K562 (cell line): ENCODE results near the gene TCF19. TPM values are rescaled to one million over a fixed set of nuclear protein-coding genes. Genes with fewer than 3 reads are reported as not detected.

ENCODE experiments used
- ATAC-seq: fragments of 200-7000 bp; cut with Tn5 transposase; 3 replicates; pipeline ENCODE4 v1.9.1; 2020; ENCODE audit warnings: moderate library complexity
- BruUV-seq: library from RNA; stranded (reverse); fragments of 400-500 nt; replicated peaks from 2 replicates; lab custom pipeline; 2021; lab: Mats Ljungman, UMichigan
- CTCF ChIA-PET: fragments of 300-600 bp; formaldehyde crosslinking; extraction: SDS; loops from one replicate; lab custom pipeline; 2021; ENCODE audit warnings: low intra/inter-chr PET ratio; lab: Yijun Ruan, JAX
- POLR2A ChIA-PET: fragments of 300-600, 350-650 bp; sonication (Branson Sonifier 250); formaldehyde crosslinking; extraction: SDS; loops from one replicate; lab custom pipeline; 2021; ENCODE audit warnings: antibody characterized with exemption, inconsistent platforms; lab: Yijun Ruan, JAX
- DNase-seq, 4 experiments: peaks; one replicate each; pipeline versions ENCODE4 v3.0.0 to v3.0.0-alpha.2; 2011 to 2018; ENCODE audit warnings: low spot score in 3 of 4, mixed read lengths in 3 of 4; ENCODE audit errors: extremely low read depth in 1 of 4
- FAIRE-seq: peaks from 2 replicates; lab custom pipeline; 2011; peaks lifted over from hg19 to GRCh38; lab: Jason Lieb, UNC
- H2AFZ ChIP-seq: 2 replicates; pipeline ENCODE4 v1.6.0; 2011; ENCODE audit warnings: low read depth, low read length, control low read depth, inconsistent platforms
- H3K27ac ChIP-seq: fragments of 200-600 bp; 3 replicates; pipeline ENCODE4 v1.8.0; 2011; ENCODE audit warnings: low read depth, mild to moderate bottlenecking, control low read depth, inconsistent platforms, low read length, moderate library complexity, mixed read lengths; ENCODE audit errors: extremely low read depth
- H3K27me3 ChIP-seq, 2 experiments: fragments of 300-600 bp in 1 of 2; 2 replicates in 1 of 2; 3 replicates in 1 of 2; pipeline versions ENCODE4 v1.6.0 to v1.8.0; 2011; ENCODE audit warnings: inconsistent platforms in 2 of 2, low read length in 2 of 2, mild to moderate bottlenecking in 1 of 2, mixed read lengths in 1 of 2, moderate library complexity in 1 of 2; ENCODE audit not compliant: control insufficient read depth in 2 of 2, insufficient read depth in 2 of 2
- H3K36me3 ChIP-seq: fragments of 300-600 bp; 3 replicates; pipeline ENCODE4 v1.8.0; 2011; ENCODE audit warnings: mild to moderate bottlenecking, low read length, inconsistent platforms; ENCODE audit not compliant: control insufficient read depth, insufficient read depth
- H3K4me1 ChIP-seq, 2 experiments: fragments of 200-600 bp in 1 of 2; replicated peaks in 1 of 2; 2 replicates in 1 of 2; 3 replicates in 1 of 2; pipeline versions ENCODE4 v1.5.1 to v1.8.0; 2011; ENCODE audit warnings: inconsistent platforms in 2 of 2, low read length in 2 of 2, mild to moderate bottlenecking in 1 of 2, mixed read lengths in 1 of 2, moderate library complexity in 1 of 2; ENCODE audit not compliant: control insufficient read depth in 2 of 2, insufficient read depth in 2 of 2
- H3K4me2 ChIP-seq: 2 replicates; pipeline ENCODE4 v1.6.1; 2011; ENCODE audit warnings: low read length, control low read depth, inconsistent platforms, mixed read lengths; ENCODE audit not compliant: insufficient read depth
- H3K4me3 ChIP-seq: fragments of 200-600 bp; sonication (generic), shearing (Covaris generic); 2 replicates; pipeline ENCODE4 v1.5.1; 2016; ENCODE audit warnings: control low read depth, inconsistent platforms
- H3K79me2 ChIP-seq: fragments of 200-600 bp; 3 replicates; pipeline ENCODE4 v1.8.0; 2011; ENCODE audit warnings: low read length, inconsistent platforms; ENCODE audit not compliant: control insufficient read depth, insufficient read depth
- H3K9ac ChIP-seq, 2 experiments: 2 replicates each; pipeline versions ENCODE4 v1.6.0 to v1.6.1; 2011; ENCODE audit warnings: low read depth in 2 of 2, low read length in 2 of 2, control low read depth in 1 of 2, inconsistent platforms in 1 of 2, mild to moderate bottlenecking in 1 of 2, mixed read lengths in 1 of 2; ENCODE audit not compliant: insufficient read depth in 1 of 2
- H3K9me1 ChIP-seq: one replicate; pipeline ENCODE4 v1.6.0; 2011; ENCODE audit warnings: inconsistent platforms, mild to moderate bottlenecking, low read length, moderate library complexity; ENCODE audit not compliant: control insufficient read depth, insufficient read depth
- H3K9me3 ChIP-seq: replicated peaks from 2 replicates; pipeline ENCODE4 v1.5.1; 2011; ENCODE audit warnings: low read depth, low read length, inconsistent platforms; ENCODE audit not compliant: control insufficient read depth, insufficient read depth
- H4K20me1 ChIP-seq: replicated peaks from 2 replicates; pipeline ENCODE4 v1.6.1; 2011; ENCODE audit warnings: low read length, inconsistent platforms, mixed read lengths; ENCODE audit not compliant: control insufficient read depth, insufficient read depth
- KHSRP ChIP-seq: fragments of 450-650 bp; IDR thresholded peaks from 2 replicates; pipeline ENCODE4 v1.6.1; 2017
- STAT5B ChIP-seq: fragments of 250-450 bp; sonication (Bioruptor Pico); IDR thresholded peaks from 2 replicates; pipeline ENCODE4 v1.8.0; 2021; ENCODE audit warnings: mild to moderate bottlenecking, inconsistent platforms
- ZNF232 ChIP-seq: sonication (generic); formaldehyde crosslinking; IDR thresholded peaks from 2 replicates; pipeline ENCODE4 v1.8.0; 2022; ENCODE audit warnings: mild to moderate bottlenecking, missing genetic modification reagents
- ZNF384 ChIP-seq: IDR thresholded peaks from 2 replicates; pipeline ENCODE4 v1.6.1; 2012; ENCODE audit warnings: low read depth, low read length, improper control_type of control experiment
- WGBS: fragments of 100-300 bp; shearing (Covaris generic); methylation state at CpG from one replicate; pipeline ENCODE4 v1.1.6; 2016; ENCODE audit warnings: low coverage, mixed read lengths; ENCODE audit not compliant: insufficient coverage; ENCODE audit errors: missing lambda C conversion rate; 5-methylcytosine and 5-hydroxymethylcytosine counted together
- in situ Hi-C: fragments of 300-500 bp; cut with MboI; formaldehyde crosslinking; loops from 4 replicates; pipeline ENCODE4 v1.15.0; 2018; ENCODE audit warnings: inconsistent platforms, mixed read lengths
- intact Hi-C: fragments of 100-400 bp; cut with micrococcal nuclease; formaldehyde crosslinking; loops from 2 replicates; pipeline ENCODE4 v1.14.2; 2022
- polyA plus RNA-seq, 8 experiments: library from polyadenylated mRNA; depleted of rRNA in 4 of 8; stranded (reverse) in 5 of 8; unstranded in 3 of 8; fragments of >200 nt; fragmentation: Nextera tagmentation in 2 of 8; fragmentation: Illumina TruSeq in 1 of 8; extraction: Ambion mirVana in 2 of 8; extraction: Trizol in 1 of 8; gene quantifications; 2 replicates each; pipeline versions ENCODE4 v1.2.1 to v1.2.3, GENCODE V29; 2011 to 2014; ENCODE audit warnings: inconsistent platforms in 1 of 8, missing spikeins in 1 of 8
- total RNA-seq, 7 experiments: library from RNA; depleted of rRNA in 6 of 7; stranded (reverse); fragments of >200 nt in 6 of 7; fragmentation: Illumina TruSeq in 2 of 7; extraction: Trizol in 2 of 7; gene quantifications; 2 replicates each; pipeline versions ENCODE4 v1.2.1 to v1.2.3, GENCODE V29; 2011 to 2021; ENCODE audit warnings: low replicate concordance in 1 of 7
- TF ChIP-seq, protein P1 (sequence below): fragments of 250-450 bp; sonication (Bioruptor Pico); IDR thresholded peaks from 2 replicates; pipeline ENCODE4 v1.8.0; 2022; ENCODE audit warnings: moderate library complexity, mild to moderate bottlenecking, inconsistent platforms
- TF ChIP-seq, protein P2 (sequence below): fragments of 450-650 bp; conservative IDR thresholded peaks from 2 replicates; pipeline ENCODE4 v1.6.1; 2016; ENCODE audit warnings: missing genetic modification characterization, low read depth, mild to moderate bottlenecking, control low read depth, missing compliant biosample characterization

TCF19 gene
- total and polyA plus RNA-seq, 9 of the 15 experiments (the other 6 are each of a cell fraction or from before 2014, with no cell fraction given) = 4.2 to 42.5 (median 25.7) TPM

DNA sequence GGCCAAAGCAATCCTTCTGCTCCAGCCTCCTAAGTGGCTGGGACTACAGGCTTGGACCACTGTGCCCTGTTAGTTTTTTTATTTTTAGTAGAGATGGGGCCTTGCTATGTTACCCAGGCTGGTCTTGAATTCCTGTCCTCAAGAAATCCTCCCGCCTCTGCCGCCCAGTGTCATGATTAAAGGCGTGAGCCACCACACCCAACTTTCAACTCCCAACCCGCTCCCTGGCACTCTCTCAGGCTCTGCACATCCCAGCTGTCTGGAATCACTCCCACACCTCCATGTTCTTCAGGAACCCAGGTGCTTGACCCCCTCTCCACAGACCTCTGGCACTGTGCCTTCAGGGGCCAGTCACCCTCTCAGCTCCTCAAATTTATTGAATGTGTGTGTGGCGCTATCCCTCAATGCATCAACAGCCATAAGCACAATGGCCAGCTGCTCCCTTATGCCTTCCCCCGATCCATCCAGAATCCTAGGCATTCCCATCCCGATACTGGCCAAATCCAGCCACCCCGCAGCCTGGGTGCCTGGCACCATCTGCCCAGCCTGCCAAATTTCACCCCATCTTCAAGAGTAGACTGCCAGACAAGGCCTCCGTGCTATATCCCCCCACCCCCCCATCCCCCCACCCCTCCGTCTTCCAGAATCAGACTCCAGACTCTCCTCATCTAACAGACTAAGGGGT, 12.7 kb downstream of the TCF19 start:
- H3K4me1 ChIP-seq = peaks cover 24 to 33% of the 10 kb centered on the region in 2 experiments
- TF ChIP-seq STAT5B (CRISPR knock-in tag) = no peak
- TF ChIP-seq, protein P1, sequence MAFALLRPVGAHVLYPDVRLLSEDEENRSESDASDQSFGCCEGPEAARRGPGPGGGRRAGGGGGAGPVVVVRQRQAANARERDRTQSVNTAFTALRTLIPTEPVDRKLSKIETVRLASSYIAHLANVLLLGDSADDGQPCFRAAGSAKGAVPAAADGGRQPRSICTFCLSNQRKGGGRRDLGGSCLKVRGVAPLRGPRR (CRISPR knock-in tag) = no peak
- no peak for TF ChIP-seq ZNF384
- no peak for TF ChIP-seq KHSRP
- TF ChIP-seq, protein P2, sequence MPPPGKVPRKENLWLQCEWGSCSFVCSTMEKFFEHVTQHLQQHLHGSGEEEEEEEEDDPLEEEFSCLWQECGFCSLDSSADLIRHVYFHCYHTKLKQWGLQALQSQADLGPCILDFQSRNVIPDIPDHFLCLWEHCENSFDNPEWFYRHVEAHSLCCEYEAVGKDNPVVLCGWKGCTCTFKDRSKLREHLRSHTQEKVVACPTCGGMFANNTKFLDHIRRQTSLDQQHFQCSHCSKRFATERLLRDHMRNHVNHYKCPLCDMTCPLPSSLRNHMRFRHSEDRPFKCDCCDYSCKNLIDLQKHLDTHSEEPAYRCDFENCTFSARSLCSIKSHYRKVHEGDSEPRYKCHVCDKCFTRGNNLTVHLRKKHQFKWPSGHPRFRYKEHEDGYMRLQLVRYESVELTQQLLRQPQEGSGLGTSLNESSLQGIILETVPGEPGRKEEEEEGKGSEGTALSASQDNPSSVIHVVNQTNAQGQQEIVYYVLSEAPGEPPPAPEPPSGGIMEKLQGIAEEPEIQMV (tag) = no peak
- no peak for TF ChIP-seq ZNF232 (CRISPR knock-in tag)
- ChIA-PET POLR2A (no interaction called here), CTCF (no interaction called here)
- H3K4me2 ChIP-seq = no peak overlapping the region
- intact Hi-C loops = no loop called here
- no peaks in the 10 kb centered on the region for H3K27me3 ChIP-seq
- H3K36me3 ChIP-seq = no peaks in the 10 kb centered on the region
- no peaks in the 10 kb centered on the region for H3K79me2 ChIP-seq
- no peaks in the 10 kb centered on the region for H4K20me1 ChIP-seq
- no peak overlapping the region for H3K4me3 ChIP-seq
- H3K9ac ChIP-seq = peak overlapping the region in 1 of 2 experiments; percentile 42; a peak in 1 of 4 replicates
- no TSS peak for BruUV-seq
- H2AFZ ChIP-seq = no peak overlapping the region
- in situ Hi-C loops = no loop called here
- no peak for FAIRE-seq
- no peak overlapping the region for H3K27ac ChIP-seq
- ATAC-seq = no peak
- no peaks in the 10 kb centered on the region for H3K9me3 ChIP-seq
- 75% methylated on average over 10 of the region's 10 CpGs for whole genome bisulfite sequencing
- DNase-seq = no peak
- no peaks in the 10 kb centered on the region for H3K9me1 ChIP-seq
